GM19452 (cell line): ENCODE results near the gene ROR1.
"Not testable (repeated sequence)": the region's sequence is repeated elsewhere in the genome, so short reads cannot be mapped to it uniquely, and the experiment has no call there.

Experiments used
- ATAC-seq: cut with Tn5 transposase; IDR thresholded peaks from one replicate; pipeline ENCODE4 v1.9.1; 2021; ENCODE audit not compliant: unreplicated experiment

ROR1 gene

DNA sequence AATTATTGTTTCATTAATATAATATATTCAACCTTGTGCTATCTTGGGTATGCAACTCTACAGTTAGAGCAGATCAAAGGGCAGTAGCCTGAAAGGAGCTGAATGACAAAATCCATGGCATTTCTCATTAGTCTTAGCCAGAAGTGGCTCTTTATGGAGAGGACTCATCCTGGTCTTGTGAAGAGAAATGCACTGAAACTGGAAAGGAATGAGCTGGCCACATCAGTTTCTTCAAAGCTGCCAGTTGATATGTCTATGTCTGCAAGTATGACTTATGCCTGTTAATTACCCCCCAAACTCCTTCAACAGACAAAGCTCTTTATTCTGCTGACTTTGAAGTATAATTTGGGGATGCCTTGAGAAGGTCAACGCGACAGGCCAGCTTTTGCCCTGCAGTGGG is 310.6 kb downstream of the ROR1 start:
- ATAC-seq: no peak

DNA sequence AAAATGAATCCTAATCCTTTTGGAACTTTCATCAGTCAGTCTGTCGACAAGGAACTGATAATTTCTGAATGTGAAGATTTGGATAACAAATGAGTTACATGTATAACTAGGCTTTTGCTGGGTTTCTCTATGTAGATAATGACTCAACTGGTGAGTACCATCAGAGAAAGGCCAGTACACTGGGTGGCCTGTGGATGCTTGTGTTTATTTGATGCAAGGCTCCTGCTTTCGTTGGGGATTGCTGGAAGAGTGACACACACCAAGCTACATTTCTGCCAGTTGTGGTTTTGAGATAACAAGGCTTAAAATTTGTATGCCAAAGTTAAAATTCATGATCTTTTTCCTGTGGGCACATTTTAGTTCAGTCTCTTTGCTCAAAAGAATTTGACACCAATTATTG is 314.0 kb downstream of the ROR1 start:
- no peak for ATAC-seq

DNA sequence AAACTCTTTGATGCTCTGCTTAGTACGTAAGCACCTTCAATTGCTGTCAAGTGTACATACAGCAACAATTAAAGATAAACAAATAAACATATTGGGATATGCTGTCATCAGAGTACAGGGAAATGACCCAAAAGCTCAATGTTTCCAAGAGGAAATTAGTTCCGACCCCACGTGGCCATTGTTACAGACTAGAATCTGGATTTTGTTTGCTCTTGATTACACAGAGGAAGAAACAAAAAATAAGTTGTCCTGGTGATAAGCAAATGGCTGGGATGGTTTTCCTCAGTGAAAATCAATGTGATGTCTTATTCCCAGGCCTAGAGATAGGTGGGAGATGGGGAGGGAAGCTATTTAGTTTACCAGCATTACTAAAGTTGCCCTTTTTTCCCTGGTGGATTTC is 316.6 kb downstream of the ROR1 start:
- ATAC-seq: no peak

DNA sequence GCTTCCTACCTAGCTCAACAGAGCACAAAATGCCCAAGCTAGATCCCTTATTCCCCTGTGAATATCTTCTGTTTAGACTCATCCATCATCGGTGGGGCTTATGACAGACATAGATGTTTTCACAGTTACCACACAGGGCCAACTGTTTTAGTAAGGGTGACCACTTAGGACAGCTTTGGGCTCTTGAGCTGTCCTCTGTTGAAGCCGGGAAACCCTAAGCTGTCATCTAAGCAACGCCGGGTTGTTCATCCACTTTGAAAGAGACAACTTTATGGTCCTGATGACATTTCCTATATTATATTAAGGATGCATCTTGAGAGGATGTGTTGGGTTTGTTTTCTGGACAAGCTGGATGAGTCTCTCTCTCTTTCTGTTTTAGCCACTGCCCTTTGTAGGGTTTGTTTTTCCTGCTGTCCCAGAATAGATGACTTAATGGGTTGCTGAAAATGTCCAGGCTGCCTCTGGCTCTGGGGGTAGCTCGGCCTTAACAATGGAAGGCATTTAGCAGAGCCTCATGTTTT is 319.1 kb downstream of the ROR1 start:
- no peak for ATAC-seq

- ATAC-seq: no peak
These were observed 320.1 kb downstream of the ROR1 start for GRCh38 chr1:64093941-64094340.

GRCh38 chr1:64095832-64096231 is 322.0 kb downstream of the ROR1 start:
- no peak for ATAC-seq

GRCh38 chr1:64097859-64098258 is 324.0 kb downstream of the ROR1 start:
- no peak for ATAC-seq

GRCh38 chr1:64098436-64098835 is 324.6 kb downstream of the ROR1 start:
- no peak for ATAC-seq

DNA sequence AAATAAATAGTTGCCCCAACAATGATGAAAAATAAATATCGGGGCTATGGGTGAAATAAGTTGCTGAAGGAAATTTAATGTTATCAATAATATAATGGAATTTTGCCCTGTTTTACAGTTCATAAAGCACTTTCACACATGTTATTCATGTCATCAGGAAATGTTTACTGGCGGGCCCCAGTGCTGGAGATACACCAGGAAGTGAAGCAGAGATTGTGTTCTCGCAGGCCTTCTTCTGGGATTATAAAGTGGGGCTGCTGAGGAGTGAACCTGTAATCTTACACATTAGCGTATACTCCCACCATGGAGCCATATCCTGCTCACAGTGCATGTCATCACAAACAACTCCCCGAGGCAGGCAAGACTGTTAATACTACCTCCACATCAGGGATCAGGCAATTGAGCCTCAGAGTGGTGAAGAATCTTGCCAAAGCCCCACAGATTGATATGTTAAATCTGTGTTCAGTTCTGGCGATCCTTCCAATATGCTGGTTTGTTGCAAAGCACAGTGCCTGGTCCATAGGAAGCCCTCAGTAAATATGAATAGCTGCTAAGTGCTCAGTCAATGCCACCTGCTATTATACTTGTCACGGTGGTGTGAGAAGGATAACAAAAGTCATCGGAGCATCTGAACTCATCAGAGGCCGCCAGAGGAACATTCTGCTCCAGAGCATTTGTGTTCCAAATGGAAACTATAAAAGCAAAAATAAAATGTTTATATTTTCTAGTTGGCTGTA is 325.2 kb downstream of the ROR1 start:
- no peak for ATAC-seq

DNA sequence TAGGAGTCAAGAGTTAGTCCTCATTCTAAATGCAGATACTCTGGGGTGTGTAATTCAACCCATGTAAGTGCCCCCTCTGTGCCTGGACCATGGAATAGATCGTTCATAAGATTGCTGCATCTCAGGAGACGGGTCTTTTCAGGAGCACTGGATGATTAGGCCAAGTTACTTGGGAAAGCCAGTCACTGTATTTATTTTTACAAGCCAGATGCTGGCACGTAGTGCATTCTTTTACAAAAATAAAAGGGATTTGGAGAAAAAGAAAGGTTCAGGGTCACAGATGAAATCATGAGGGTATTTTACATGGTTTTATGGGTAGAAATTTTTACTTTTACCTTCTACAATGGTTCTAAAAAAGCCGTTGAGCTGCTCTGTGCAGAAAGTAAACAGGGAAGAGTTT is 327.0 kb downstream of the ROR1 start:
- no peak for ATAC-seq

DNA sequence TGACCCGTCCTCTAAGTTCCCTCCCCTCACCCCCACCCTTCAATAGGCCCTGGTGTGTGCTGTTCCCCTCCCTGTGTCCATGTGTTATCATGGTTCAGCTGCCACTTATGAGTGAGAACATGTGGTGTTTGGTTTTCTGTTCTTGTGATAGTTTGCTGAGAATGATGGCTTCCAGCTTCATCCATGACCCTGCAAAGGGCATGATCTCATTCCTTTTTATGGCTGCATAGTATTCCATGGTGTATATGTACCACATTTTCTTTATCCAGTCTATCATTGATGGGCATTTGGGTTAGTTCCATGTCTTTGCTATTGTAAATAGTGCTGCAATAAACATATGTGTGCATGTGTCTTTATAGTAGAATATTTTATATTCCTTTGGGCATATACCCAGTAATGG is 330.8 kb downstream of the ROR1 start:
- ATAC-seq: not testable (repeated sequence)

GRCh38 chr1:64107118-64107519 is 333.3 kb downstream of the ROR1 start:
- no peak for ATAC-seq

DNA sequence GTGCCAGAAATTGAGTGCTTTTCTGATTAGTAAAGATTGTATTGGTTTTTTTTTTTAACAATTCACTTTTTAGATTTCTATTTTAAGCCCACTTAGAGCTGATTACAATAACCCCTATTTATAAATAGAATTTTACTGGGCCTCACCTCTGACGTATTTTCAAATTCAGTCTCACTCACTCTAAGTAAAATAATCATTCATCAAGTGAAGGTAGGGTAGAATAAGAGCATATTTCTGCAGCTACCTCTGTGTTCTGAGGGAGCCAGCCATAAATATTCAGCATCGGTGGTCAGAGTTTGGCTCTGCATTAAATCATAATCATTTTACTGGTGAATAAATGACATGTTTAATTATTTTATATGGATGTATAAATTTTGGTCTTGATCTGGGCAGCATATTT is 333.8 kb downstream of the ROR1 start:
- no peak for ATAC-seq

DNA sequence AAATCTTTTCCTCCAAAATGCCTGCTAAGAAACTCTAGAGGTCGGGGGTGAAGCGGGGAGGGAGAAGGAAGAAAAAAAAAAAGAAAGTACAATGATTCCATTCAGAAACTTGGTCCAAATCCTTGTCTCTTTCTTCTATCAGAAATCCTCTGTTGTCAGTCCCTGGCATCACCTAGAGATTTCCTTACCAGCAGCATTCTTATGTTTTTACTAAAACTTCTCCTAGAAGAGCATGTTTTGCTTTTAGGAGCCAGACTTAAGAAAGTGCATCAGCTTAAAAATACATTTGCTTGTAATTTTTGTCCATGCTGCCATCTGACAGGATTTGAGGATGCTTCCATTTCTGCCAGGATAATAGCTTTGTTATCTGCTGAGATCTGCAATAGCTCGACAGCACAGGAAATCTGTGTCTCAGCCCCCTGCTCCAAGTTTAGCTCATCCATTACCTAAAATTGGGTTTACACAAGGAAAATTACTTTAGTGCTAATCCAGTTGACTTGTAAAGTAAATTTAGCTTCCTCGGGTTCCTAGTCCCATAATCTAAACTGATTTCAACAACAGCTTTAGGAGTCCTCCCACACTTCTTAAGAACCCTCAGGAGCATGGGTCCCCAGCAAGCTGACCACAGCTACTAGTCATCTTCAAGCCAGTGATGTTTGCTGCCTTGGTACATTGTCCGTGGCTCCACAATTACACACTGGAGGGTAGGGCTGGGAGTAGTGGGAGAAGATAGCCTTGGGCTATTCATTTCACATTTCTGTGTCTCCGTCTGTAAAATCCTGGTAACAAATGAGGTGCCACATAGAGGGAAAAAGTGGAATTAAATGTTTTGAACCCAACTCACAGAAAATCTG is 337.3 kb downstream of the ROR1 start:
- ATAC-seq: no peak

DNA sequence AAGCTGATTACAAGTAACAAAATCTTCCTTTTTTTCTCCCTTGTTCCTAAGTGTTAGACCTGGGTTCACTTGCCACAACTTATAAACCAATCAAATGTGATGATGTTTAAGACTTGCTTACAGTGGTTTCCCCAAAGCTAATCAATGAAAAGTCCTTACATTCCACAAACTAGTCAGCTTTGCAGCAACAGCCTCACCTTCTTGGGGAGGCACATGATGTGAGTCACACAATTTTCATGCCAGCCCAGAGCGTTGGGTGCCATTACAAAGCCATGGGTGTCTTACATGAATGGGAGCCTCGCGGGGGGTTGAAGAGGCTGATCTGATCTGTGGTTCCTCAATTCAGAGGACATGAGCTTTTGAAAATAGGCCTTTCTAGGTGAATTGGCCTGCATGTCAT is 338.0 kb downstream of the ROR1 start:
- no peak for ATAC-seq

DNA sequence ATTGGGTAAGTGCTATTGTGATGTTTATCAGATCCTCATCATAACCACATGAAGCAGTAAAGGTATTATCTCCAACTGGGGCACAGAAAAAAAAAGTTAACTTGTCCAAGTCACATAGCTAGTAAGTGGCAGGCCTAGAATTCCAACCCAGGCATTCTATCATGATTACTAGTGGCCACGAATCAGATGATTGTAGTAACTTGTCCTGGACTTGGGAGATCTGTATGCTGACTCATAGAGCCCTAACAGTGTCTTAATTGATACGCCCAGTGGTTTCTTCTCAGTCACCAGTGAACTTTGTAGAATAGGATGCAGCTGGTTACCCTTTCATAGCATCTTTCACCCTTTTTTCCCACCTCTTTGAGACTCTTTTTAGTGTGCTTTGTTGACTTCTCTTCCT is 338.5 kb downstream of the ROR1 start:
- ATAC-seq: no peak

DNA sequence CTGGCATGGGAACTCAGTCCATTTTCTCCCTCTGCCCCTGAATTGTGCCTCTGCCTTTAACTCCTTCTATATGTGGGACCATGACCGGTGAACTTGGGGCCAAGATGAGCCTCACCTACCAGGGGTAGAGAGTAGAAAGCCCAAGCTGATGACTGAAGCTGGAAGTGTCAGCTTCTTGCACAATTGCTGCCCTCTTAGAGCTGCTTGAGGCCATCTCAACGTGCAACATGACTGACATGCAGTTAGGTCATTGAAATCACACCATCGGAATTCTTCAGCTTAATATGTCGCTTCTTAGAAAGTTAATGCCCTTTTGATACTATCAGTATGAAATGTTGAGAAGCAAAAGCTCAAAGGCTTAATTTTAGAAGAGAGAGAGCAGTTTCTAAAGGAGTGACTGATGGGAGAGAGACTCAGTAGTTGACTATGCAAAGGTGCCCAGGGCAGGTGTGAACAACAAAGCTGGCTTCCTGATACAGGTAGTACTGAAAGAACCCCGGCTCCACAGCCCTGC is 340.3 kb downstream of the ROR1 start:
- ATAC-seq: no peak

- ATAC-seq: no peak
These were observed 342.7 kb downstream of the ROR1 start for GRCh38 chr1:64116537-64116936.

GRCh38 chr1:64117492-64117891 is 343.7 kb downstream of the ROR1 start:
- ATAC-seq: no peak

DNA sequence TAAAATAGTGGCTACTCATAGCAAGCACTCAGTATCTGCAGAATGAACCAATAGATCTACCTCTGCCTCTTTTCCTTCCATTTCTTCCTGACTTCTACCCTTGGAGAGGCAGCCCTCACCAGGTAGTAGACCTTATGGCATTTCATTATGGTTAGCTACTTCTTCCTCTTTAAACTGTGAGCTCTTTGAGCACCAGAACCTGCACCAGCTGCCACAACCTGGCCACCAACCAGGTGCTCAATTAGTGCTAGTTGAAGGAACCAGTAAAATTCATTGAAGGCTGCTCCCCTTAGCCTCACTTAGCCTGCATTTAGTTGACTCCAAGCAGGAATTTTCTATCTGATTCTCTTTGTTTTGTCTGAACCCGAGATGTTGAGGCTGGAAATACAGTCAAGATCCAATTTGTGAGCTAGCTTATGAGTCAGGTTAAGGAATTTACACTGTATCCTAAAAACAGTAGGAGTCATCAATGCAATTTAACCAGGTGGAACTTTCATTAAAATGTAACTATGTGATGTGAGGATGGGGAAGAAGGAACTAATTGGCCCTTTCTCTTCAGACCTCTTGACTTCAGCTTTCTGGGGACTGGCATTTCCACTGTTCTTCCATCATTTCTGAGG is 348.1 kb downstream of the ROR1 start:
- no peak for ATAC-seq

- ATAC-seq: no peak
These were observed 348.8 kb downstream of the ROR1 start for GRCh38 chr1:64122588-64122987.
